HEK293 (cell line): ENCODE measurements around the gene MED25.
A peak's percentile ranks its signal among the peaks of the same experiment; 100 is the strongest.

Source experiments
- EGR2 ChIP-seq: fragments of 450-650 bp; formaldehyde crosslinking; IDR thresholded peaks from 2 replicates; pipeline ENCODE4 v1.5.1; 2016; ENCODE audit warnings: low read depth, missing biosample characterization, missing genetic modification characterization
- GFI1B ChIP-seq: fragments of 450-650 bp; formaldehyde crosslinking; IDR thresholded peaks from 2 replicates; pipeline ENCODE4 v1.5.1; 2016; ENCODE audit warnings: missing biosample characterization, missing genetic modification characterization
- KLF8 ChIP-seq: fragments of 450-650 bp; formaldehyde crosslinking; IDR thresholded peaks from 2 replicates; pipeline ENCODE4 v1.5.1; 2016; ENCODE audit warnings: missing biosample characterization, missing genetic modification characterization
- PRDM1 ChIP-seq: fragments of 450-650 bp; formaldehyde crosslinking; IDR thresholded peaks from 2 replicates; pipeline ENCODE4; 2016; ENCODE audit warnings: missing biosample characterization, missing genetic modification characterization
- SCRT1 ChIP-seq: fragments of 450-650 bp; formaldehyde crosslinking; IDR thresholded peaks from 2 replicates; pipeline ENCODE4 v1.5.1; 2016; ENCODE audit warnings: missing biosample characterization, missing genetic modification characterization, borderline replicate concordance
- SP3 ChIP-seq: fragments of 450-650 bp; formaldehyde crosslinking; IDR thresholded peaks from 2 replicates; pipeline ENCODE4 v1.5.1; 2016; ENCODE audit warnings: missing biosample characterization, missing genetic modification characterization
- ZBTB20 ChIP-seq: fragments of 450-650 bp; formaldehyde crosslinking; IDR thresholded peaks from 2 replicates; pipeline ENCODE4 v1.5.1; 2016; ENCODE audit warnings: missing biosample characterization, missing genetic modification characterization
- ZBTB7A ChIP-seq: fragments of 450-650 bp; formaldehyde crosslinking; IDR thresholded peaks from 2 replicates; pipeline ENCODE4 v1.5.1; 2016; ENCODE audit warnings: low read depth, missing biosample characterization, missing genetic modification characterization
- ZEB2 ChIP-seq: fragments of 450-650 bp; formaldehyde crosslinking; IDR thresholded peaks from 2 replicates; pipeline ENCODE4 v1.5.1; 2016; ENCODE audit warnings: missing biosample characterization, missing genetic modification characterization
- ZFP41 ChIP-seq: fragments of 450-650 bp; formaldehyde crosslinking; IDR thresholded peaks from 2 replicates; pipeline ENCODE4 v1.5.1; 2016; ENCODE audit warnings: missing biosample characterization, missing genetic modification characterization, borderline replicate concordance
- ZNF16 ChIP-seq: fragments of 450-650 bp; formaldehyde crosslinking; IDR thresholded peaks from 2 replicates; pipeline ENCODE4 v1.5.1; 2016; ENCODE audit warnings: low read depth, missing biosample characterization, missing genetic modification characterization
- ZNF175 ChIP-seq: fragments of 450-650 bp; formaldehyde crosslinking; IDR thresholded peaks from 2 replicates; pipeline ENCODE4 v1.5.1; 2016; ENCODE audit warnings: missing biosample characterization, missing genetic modification characterization
- ZNF221 ChIP-seq: fragments of 450-650 bp; formaldehyde crosslinking; IDR thresholded peaks from 2 replicates; pipeline ENCODE4 v1.5.1; 2017; ENCODE audit warnings: missing biosample characterization, missing genetic modification characterization, borderline replicate concordance
- ZNF23 ChIP-seq: fragments of 450-650 bp; formaldehyde crosslinking; IDR thresholded peaks from 2 replicates; pipeline ENCODE4 v1.5.1; 2016; ENCODE audit warnings: missing biosample characterization, missing genetic modification characterization, borderline replicate concordance
- ZNF266 ChIP-seq: fragments of 450-650 bp; formaldehyde crosslinking; IDR thresholded peaks from 2 replicates; pipeline ENCODE4 v1.5.1; 2016; ENCODE audit warnings: missing biosample characterization, missing genetic modification characterization, low read depth
- ZNF335 ChIP-seq: fragments of 450-650 bp; formaldehyde crosslinking; conservative IDR thresholded peaks from 2 replicates; pipeline ENCODE4 v1.5.1; 2016; ENCODE audit warnings: missing biosample characterization, missing genetic modification characterization
- ZNF549 ChIP-seq: fragments of 450-650 bp; IDR thresholded peaks from 2 replicates; pipeline ENCODE4 v1.5.1; 2018; ENCODE audit warnings: missing biosample characterization, missing genetic modification characterization, mild to moderate bottlenecking, inconsistent platforms, moderate library complexity
- ZNF558 ChIP-seq: fragments of 450-650 bp; formaldehyde crosslinking; IDR thresholded peaks from 2 replicates; pipeline ENCODE4 v1.5.1; 2016; ENCODE audit warnings: missing biosample characterization, missing genetic modification characterization
- ZNF571 ChIP-seq: fragments of 450-650 bp; formaldehyde crosslinking; IDR thresholded peaks from 2 replicates; pipeline ENCODE4 v1.5.0; 2017; ENCODE audit warnings: missing biosample characterization, missing genetic modification characterization
- ZNF621 ChIP-seq: fragments of 450-650 bp; formaldehyde crosslinking; IDR thresholded peaks from 2 replicates; pipeline ENCODE4 v1.5.1; 2017; ENCODE audit warnings: missing biosample characterization, missing genetic modification characterization
- ZNF629 ChIP-seq: fragments of 450-650 bp; formaldehyde crosslinking; IDR thresholded peaks from 2 replicates; pipeline ENCODE4 v1.5.1; 2017; ENCODE audit warnings: missing biosample characterization, missing genetic modification characterization
- ZNF639 ChIP-seq: fragments of 450-650 bp; formaldehyde crosslinking; IDR thresholded peaks from 2 replicates; pipeline ENCODE4 v1.5.1; 2016; ENCODE audit warnings: missing biosample characterization, missing genetic modification characterization
- ZNF660 ChIP-seq: fragments of 450-650 bp; IDR thresholded peaks from 2 replicates; pipeline ENCODE4 v1.5.1; 2018; ENCODE audit warnings: missing biosample characterization, mild to moderate bottlenecking, missing genetic modification characterization
- ZNF664 ChIP-seq: fragments of 450-650 bp; formaldehyde crosslinking; IDR thresholded peaks from 2 replicates; pipeline ENCODE4 v1.5.1; 2016; ENCODE audit warnings: missing biosample characterization, missing genetic modification characterization
- ZNF777 ChIP-seq: fragments of 450-650 bp; formaldehyde crosslinking; IDR thresholded peaks from 2 replicates; pipeline ENCODE4 v1.5.1; 2017; ENCODE audit warnings: missing biosample characterization, missing genetic modification characterization, borderline replicate concordance
- ZNF785 ChIP-seq: fragments of 450-650 bp; formaldehyde crosslinking; IDR thresholded peaks from 2 replicates; pipeline ENCODE4 v1.5.1; 2016; ENCODE audit warnings: missing biosample characterization, missing genetic modification characterization
- ZNF843 ChIP-seq: fragments of 450-650 bp; formaldehyde crosslinking; IDR thresholded peaks from 2 replicates; pipeline ENCODE4 v1.5.1; 2016; ENCODE audit warnings: missing biosample characterization, missing genetic modification characterization
- ZSCAN23 ChIP-seq: fragments of 450-650 bp; formaldehyde crosslinking; IDR thresholded peaks from 2 replicates; pipeline ENCODE4 v1.5.1; 2016; ENCODE audit warnings: missing biosample characterization, missing genetic modification characterization
- ZSCAN4 ChIP-seq: fragments of 450-650 bp; formaldehyde crosslinking; IDR thresholded peaks from 2 replicates; pipeline ENCODE4 v1.5.1; 2017; ENCODE audit warnings: missing biosample characterization, missing genetic modification characterization
- ZSCAN5A ChIP-seq: fragments of 450-650 bp; formaldehyde crosslinking; IDR thresholded peaks from 2 replicates; pipeline ENCODE4 v1.5.1; 2016; ENCODE audit warnings: missing biosample characterization, missing genetic modification characterization
- TF ChIP-seq, protein P1 (sequence below): fragments of 450-650 bp; formaldehyde crosslinking; IDR thresholded peaks from 2 replicates; pipeline ENCODE4 v1.5.1; 2016; ENCODE audit warnings: missing biosample characterization, missing genetic modification characterization
- TF ChIP-seq, protein P2 (sequence below): fragments of 450-650 bp; formaldehyde crosslinking; IDR thresholded peaks from 2 replicates; pipeline ENCODE4 v1.5.1; 2016; ENCODE audit warnings: missing biosample characterization, missing genetic modification characterization
- TF ChIP-seq, protein P3 (sequence below): fragments of 450-650 bp; formaldehyde crosslinking; IDR thresholded peaks from 2 replicates; pipeline ENCODE4 v1.5.1; 2017; ENCODE audit warnings: missing biosample characterization, missing genetic modification characterization

MED25 gene

GRCh38 chr19:49850487-49851342 lies 32.6 kb downstream of the MED25 start, which contains the start of gene PTOV1 (continued):
- TF ChIP-seq ZNF335 (tag by site-specific recombination) (peak; percentile 94), ZNF664 (tag by site-specific recombination) (no peak), ZNF639 (tag by site-specific recombination) (peak; percentile 52; the same call in 1 of the 2 replicates), ZNF175 (tag by site-specific recombination) (no peak), ZNF660 (tag by site-specific recombination) (peak; percentile 85; the same call in 1 of the 2 replicates), SP3 (tag by site-specific recombination) (peak; percentile 96), ZNF221 (0 out of 2 replicates have a peak, but pooled peaks have one; percentile 22), SCRT1 (tag by site-specific recombination) (no peak), ZNF558 (tag by site-specific recombination) (no peak), ZNF843 (tag by site-specific recombination) (peak; percentile 65), GFI1B (tag by site-specific recombination) (no peak; the same call in 1 of the 2 replicates), KLF8 (peak; percentile 92), ZNF629 (tag by site-specific recombination) (peak; percentile 86), ZSCAN23 (peak; percentile 61; the same call in 1 of the 2 replicates), ZNF549 (tag by site-specific recombination) (no peak), ZBTB20 (tag by site-specific recombination) (peak; percentile 97), EGR2 (tag by site-specific recombination) (peak; percentile 77), ZNF266 (tag by site-specific recombination) (no peak), ZNF785 (tag by site-specific recombination) (peak; percentile 88; the same call in 1 of the 2 replicates), ZEB2 (tag by site-specific recombination) (peak; percentile 93), ZNF16 (tag by site-specific recombination) (no peak), ZNF621 (tag by site-specific recombination) (no peak), ZNF777 (tag by site-specific recombination) (0 out of 2 replicates have a peak, but pooled peaks have one; percentile 54), ZFP41 (no peak), ZNF571 (tag by site-specific recombination) (no peak), ZSCAN5A (tag by site-specific recombination) (0 out of 2 replicates have a peak, but pooled peaks have one; percentile 74), ZNF23 (tag by site-specific recombination) (no peak), ZBTB7A (tag by site-specific recombination) (peak; percentile 99), PRDM1 (tag by site-specific recombination) (no peak), ZSCAN4 (tag by site-specific recombination) (no peak)
- TF ChIP-seq, protein P1, sequence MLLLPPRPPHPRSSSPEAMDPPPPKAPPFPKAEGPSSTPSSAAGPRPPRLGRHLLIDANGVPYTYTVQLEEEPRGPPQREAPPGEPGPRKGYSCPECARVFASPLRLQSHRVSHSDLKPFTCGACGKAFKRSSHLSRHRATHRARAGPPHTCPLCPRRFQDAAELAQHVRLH (tag by site-specific recombination) = peak; percentile 86
- TF ChIP-seq, protein P2, sequence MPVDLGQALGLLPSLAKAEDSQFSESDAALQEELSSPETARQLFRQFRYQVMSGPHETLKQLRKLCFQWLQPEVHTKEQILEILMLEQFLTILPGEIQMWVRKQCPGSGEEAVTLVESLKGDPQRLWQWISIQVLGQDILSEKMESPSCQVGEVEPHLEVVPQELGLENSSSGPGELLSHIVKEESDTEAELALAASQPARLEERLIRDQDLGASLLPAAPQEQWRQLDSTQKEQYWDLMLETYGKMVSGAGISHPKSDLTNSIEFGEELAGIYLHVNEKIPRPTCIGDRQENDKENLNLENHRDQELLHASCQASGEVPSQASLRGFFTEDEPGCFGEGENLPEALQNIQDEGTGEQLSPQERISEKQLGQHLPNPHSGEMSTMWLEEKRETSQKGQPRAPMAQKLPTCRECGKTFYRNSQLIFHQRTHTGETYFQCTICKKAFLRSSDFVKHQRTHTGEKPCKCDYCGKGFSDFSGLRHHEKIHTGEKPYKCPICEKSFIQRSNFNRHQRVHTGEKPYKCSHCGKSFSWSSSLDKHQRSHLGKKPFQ = no peak
- TF ChIP-seq, protein P3, sequence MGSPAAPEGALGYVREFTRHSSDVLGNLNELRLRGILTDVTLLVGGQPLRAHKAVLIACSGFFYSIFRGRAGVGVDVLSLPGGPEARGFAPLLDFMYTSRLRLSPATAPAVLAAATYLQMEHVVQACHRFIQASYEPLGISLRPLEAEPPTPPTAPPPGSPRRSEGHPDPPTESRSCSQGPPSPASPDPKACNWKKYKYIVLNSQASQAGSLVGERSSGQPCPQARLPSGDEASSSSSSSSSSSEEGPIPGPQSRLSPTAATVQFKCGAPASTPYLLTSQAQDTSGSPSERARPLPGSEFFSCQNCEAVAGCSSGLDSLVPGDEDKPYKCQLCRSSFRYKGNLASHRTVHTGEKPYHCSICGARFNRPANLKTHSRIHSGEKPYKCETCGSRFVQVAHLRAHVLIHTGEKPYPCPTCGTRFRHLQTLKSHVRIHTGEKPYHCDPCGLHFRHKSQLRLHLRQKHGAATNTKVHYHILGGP (tag by site-specific recombination) = no peak
